ENCODE measurements around the gene CEP20. TPM values are rescaled to one million over a fixed set of nuclear protein-coding genes. Genes with fewer than 3 reads are reported as not detected.
"Not testable (repeated sequence)": the region's sequence is repeated elsewhere in the genome, so short reads cannot be mapped to it uniquely, and the experiment has no call there.

CEP20 gene
- total and polyA plus RNA-seq, 2 donors, result 32.1 to 34.0 TPM

- H3K4me3 ChIP-seq (ENCODE audit: low read length in 2 of 2), result no peak overlapping the region
- H3K27ac ChIP-seq (ENCODE audit: low read depth in 1 of 2, low read length in 1 of 2), result no peak overlapping the region
- H3K4me1 ChIP-seq (ENCODE audit: control insufficient read depth in 2 of 2, insufficient read depth in 2 of 2, low read length in 2 of 2), result no peaks in the 10 kb centered on the region
- no peaks in the 10 kb centered on the region for H3K27me3 ChIP-seq (ENCODE audit: control insufficient read depth in 2 of 2, insufficient read depth in 1 of 2, low read length in 1 of 2)
- H3K9me3 ChIP-seq (ENCODE audit: control insufficient read depth in 2 of 2, insufficient read depth in 1 of 2, low read length in 1 of 2), result no peaks in the 10 kb centered on the region
- 97% methylated on average over 13 of the region's 13 CpGs for WGBS
- no peak for DNase-seq (ENCODE audit: low read depth in 6 of 9, low spot score in 9 of 9)
- H3K36me3 ChIP-seq (ENCODE audit: control insufficient read depth in 2 of 2, insufficient read depth in 2 of 2, low read length in 1 of 2), result no peaks in the 10 kb centered on the region
Observed at GRCh38 chr16:15924996-15925395, 36.6 kb upstream of the CEP20 start.

GRCh38 chr16:15919331-15919730 is 30.9 kb upstream of the CEP20 start:
- DNase-seq (ENCODE audit: low read depth in 6 of 9, low spot score in 9 of 9), result no peak
- H3K4me1 ChIP-seq (ENCODE audit: control insufficient read depth in 2 of 2, insufficient read depth in 2 of 2, low read length in 2 of 2), result no peaks in the 10 kb centered on the region
- WGBS, result 96% methylated on average over 6 of the region's 6 CpGs
- no peaks in the 10 kb centered on the region for H3K36me3 ChIP-seq (ENCODE audit: control insufficient read depth in 2 of 2, insufficient read depth in 2 of 2, low read length in 1 of 2)
- no peaks in the 10 kb centered on the region for H3K9me3 ChIP-seq (ENCODE audit: control insufficient read depth in 2 of 2, insufficient read depth in 1 of 2, low read length in 1 of 2)
- H3K27me3 ChIP-seq (ENCODE audit: control insufficient read depth in 2 of 2, insufficient read depth in 1 of 2, low read length in 1 of 2), result no peaks in the 10 kb centered on the region
- H3K4me3 ChIP-seq (ENCODE audit: low read length in 2 of 2), result no peak overlapping the region
- H3K27ac ChIP-seq (ENCODE audit: low read depth in 1 of 2, low read length in 1 of 2), result no peak overlapping the region

GRCh38 chr16:15918314-15918713 is 29.9 kb upstream of the CEP20 start:
- not testable (repeated sequence) for H3K27me3 ChIP-seq (ENCODE audit: control insufficient read depth in 2 of 2, insufficient read depth in 1 of 2, low read length in 1 of 2); H3K4me1 ChIP-seq (ENCODE audit: control insufficient read depth in 2 of 2, insufficient read depth in 2 of 2, low read length in 2 of 2); H3K36me3 ChIP-seq (ENCODE audit: control insufficient read depth in 2 of 2, insufficient read depth in 2 of 2, low read length in 1 of 2); H3K27ac ChIP-seq (ENCODE audit: low read depth in 1 of 2, low read length in 1 of 2); H3K9me3 ChIP-seq (ENCODE audit: control insufficient read depth in 2 of 2, insufficient read depth in 1 of 2, low read length in 1 of 2); DNase-seq (ENCODE audit: low read depth in 6 of 9, low spot score in 9 of 9); H3K4me3 ChIP-seq (ENCODE audit: low read length in 2 of 2)
- WGBS, result 96% methylated on average over 3 of the region's 3 CpGs

- Histone ChIP-seq H3K36me3 (ENCODE audit: control insufficient read depth in 2 of 2, insufficient read depth in 2 of 2, low read length in 1 of 2) (no peaks in the 10 kb centered on the region), H3K4me1 (ENCODE audit: control insufficient read depth in 2 of 2, insufficient read depth in 2 of 2, low read length in 2 of 2) (peaks cover 0 to 3% of the 10 kb centered on the region in 2 donors), H3K27me3 (ENCODE audit: control insufficient read depth in 2 of 2, insufficient read depth in 1 of 2, low read length in 1 of 2) (no peaks in the 10 kb centered on the region), H3K27ac (ENCODE audit: low read depth in 1 of 2, low read length in 1 of 2) (no peak overlapping the region), H3K4me3 (ENCODE audit: low read length in 2 of 2) (no peak overlapping the region), H3K9me3 (ENCODE audit: control insufficient read depth in 2 of 2, insufficient read depth in 1 of 2, low read length in 1 of 2) (no peaks in the 10 kb centered on the region)
- 96% methylated on average over 8 of the region's 8 CpGs for WGBS
- DNase-seq (ENCODE audit: low read depth in 6 of 9, low spot score in 9 of 9), result no peak
Observed at GRCh38 chr16:15916323-15916722, 27.9 kb upstream of the CEP20 start.

- no peak overlapping the region for H3K4me3 ChIP-seq (ENCODE audit: low read length in 2 of 2)
- no peak overlapping the region for H3K27ac ChIP-seq (ENCODE audit: low read depth in 1 of 2, low read length in 1 of 2)
- 96% methylated on average over 5 of the region's 5 CpGs for WGBS
- H3K4me1 ChIP-seq (ENCODE audit: control insufficient read depth in 2 of 2, insufficient read depth in 2 of 2, low read length in 2 of 2), result peaks cover 0 to 3% of the 10 kb centered on the region in 2 donors
- H3K36me3 ChIP-seq (ENCODE audit: control insufficient read depth in 2 of 2, insufficient read depth in 2 of 2, low read length in 1 of 2), result no peaks in the 10 kb centered on the region
- H3K27me3 ChIP-seq (ENCODE audit: control insufficient read depth in 2 of 2, insufficient read depth in 1 of 2, low read length in 1 of 2), result no peaks in the 10 kb centered on the region
- no peak for DNase-seq (ENCODE audit: low read depth in 6 of 9, low spot score in 9 of 9)
- no peaks in the 10 kb centered on the region for H3K9me3 ChIP-seq (ENCODE audit: control insufficient read depth in 2 of 2, insufficient read depth in 1 of 2, low read length in 1 of 2)
Observed at GRCh38 chr16:15915555-15916081, 27.2 kb upstream of the CEP20 start.

- Histone ChIP-seq H3K9me3 (ENCODE audit: control insufficient read depth in 2 of 2, insufficient read depth in 1 of 2, low read length in 1 of 2) (no peaks in the 10 kb centered on the region), H3K27ac (ENCODE audit: low read depth in 1 of 2, low read length in 1 of 2) (peak overlapping the region in 1 of 2 donors; percentile 3), H3K36me3 (ENCODE audit: control insufficient read depth in 2 of 2, insufficient read depth in 2 of 2, low read length in 1 of 2) (no peaks in the 10 kb centered on the region), H3K4me1 (ENCODE audit: control insufficient read depth in 2 of 2, insufficient read depth in 2 of 2, low read length in 2 of 2) (peaks cover 0 to 3% of the 10 kb centered on the region in 2 donors), H3K27me3 (ENCODE audit: control insufficient read depth in 2 of 2, insufficient read depth in 1 of 2, low read length in 1 of 2) (no peaks in the 10 kb centered on the region), H3K4me3 (ENCODE audit: low read length in 2 of 2) (no peak overlapping the region)
- no peak for DNase-seq (ENCODE audit: low read depth in 6 of 9, low spot score in 9 of 9)
- 87% methylated on average over 7 of the region's 7 CpGs for WGBS
Observed at GRCh38 chr16:15913046-15913698, 24.8 kb upstream of the CEP20 start.

- H3K4me1 ChIP-seq (ENCODE audit: control insufficient read depth in 2 of 2, insufficient read depth in 2 of 2, low read length in 2 of 2), result peaks cover 0 to 3% of the 10 kb centered on the region in 2 donors
- H3K9me3 ChIP-seq (ENCODE audit: control insufficient read depth in 2 of 2, insufficient read depth in 1 of 2, low read length in 1 of 2), result peaks cover 0 to 5% of the 10 kb centered on the region in 2 donors
- H3K4me3 ChIP-seq (ENCODE audit: low read length in 2 of 2), result no peak overlapping the region
- DNase-seq (ENCODE audit: low read depth in 6 of 9, low spot score in 9 of 9), result no peak
- H3K36me3 ChIP-seq (ENCODE audit: control insufficient read depth in 2 of 2, insufficient read depth in 2 of 2, low read length in 1 of 2), result no peaks in the 10 kb centered on the region
- H3K27ac ChIP-seq (ENCODE audit: low read depth in 1 of 2, low read length in 1 of 2), result no peak overlapping the region
- 97% methylated on average over 3 of the region's 3 CpGs for WGBS
- H3K27me3 ChIP-seq (ENCODE audit: control insufficient read depth in 2 of 2, insufficient read depth in 1 of 2, low read length in 1 of 2), result no peaks in the 10 kb centered on the region
Observed at GRCh38 chr16:15911198-15911597, 22.8 kb upstream of the CEP20 start.

- 98% methylated on average over 7 of the region's 7 CpGs for WGBS
- H3K36me3 ChIP-seq (ENCODE audit: control insufficient read depth in 2 of 2, insufficient read depth in 2 of 2, low read length in 1 of 2), result no peaks in the 10 kb centered on the region
- peaks cover 0 to 5% of the 10 kb centered on the region in 2 donors for H3K9me3 ChIP-seq (ENCODE audit: control insufficient read depth in 2 of 2, insufficient read depth in 1 of 2, low read length in 1 of 2)
- H3K27me3 ChIP-seq (ENCODE audit: control insufficient read depth in 2 of 2, insufficient read depth in 1 of 2, low read length in 1 of 2), result no peaks in the 10 kb centered on the region
- no peak overlapping the region for H3K27ac ChIP-seq (ENCODE audit: low read depth in 1 of 2, low read length in 1 of 2)
- H3K4me3 ChIP-seq (ENCODE audit: low read length in 2 of 2), result no peak overlapping the region
- peaks cover 0 to under 1% of the 10 kb centered on the region in 2 donors for H3K4me1 ChIP-seq (ENCODE audit: control insufficient read depth in 2 of 2, insufficient read depth in 2 of 2, low read length in 2 of 2)
- peak in 2 of 9 donors; percentile 4 to 32 for DNase-seq (ENCODE audit: low read depth in 6 of 9, low spot score in 9 of 9)
Observed at GRCh38 chr16:15907863-15908478, 19.6 kb upstream of the CEP20 start.

GRCh38 chr16:15906439-15906838 is 18.0 kb upstream of the CEP20 start:
- H3K27ac ChIP-seq (ENCODE audit: low read depth in 1 of 2, low read length in 1 of 2), result no peak overlapping the region
- H3K4me3 ChIP-seq (ENCODE audit: low read length in 2 of 2), result no peak overlapping the region
- no peak for DNase-seq (ENCODE audit: low read depth in 6 of 9, low spot score in 9 of 9)
- WGBS, result 93% methylated on average over 2 of the region's 2 CpGs
- no peaks in the 10 kb centered on the region for H3K27me3 ChIP-seq (ENCODE audit: control insufficient read depth in 2 of 2, insufficient read depth in 1 of 2, low read length in 1 of 2)
- H3K9me3 ChIP-seq (ENCODE audit: control insufficient read depth in 2 of 2, insufficient read depth in 1 of 2, low read length in 1 of 2), result peaks cover 0 to 5% of the 10 kb centered on the region in 2 donors
- H3K36me3 ChIP-seq (ENCODE audit: control insufficient read depth in 2 of 2, insufficient read depth in 2 of 2, low read length in 1 of 2), result no peaks in the 10 kb centered on the region
- H3K4me1 ChIP-seq (ENCODE audit: control insufficient read depth in 2 of 2, insufficient read depth in 2 of 2, low read length in 2 of 2), result no peaks in the 10 kb centered on the region

Measured in thymus (tissue), 11 donors.